GM21737 (cell line): ENCODE data around the gene VTI1A.

Experiments
- ATAC-seq: cut with Tn5 transposase; IDR thresholded peaks from one replicate; pipeline ENCODE4 v1.9.1; 2021; ENCODE audit warnings: mild to moderate bottlenecking, moderate library complexity; ENCODE audit not compliant: unreplicated experiment

VTI1A gene

DNA sequence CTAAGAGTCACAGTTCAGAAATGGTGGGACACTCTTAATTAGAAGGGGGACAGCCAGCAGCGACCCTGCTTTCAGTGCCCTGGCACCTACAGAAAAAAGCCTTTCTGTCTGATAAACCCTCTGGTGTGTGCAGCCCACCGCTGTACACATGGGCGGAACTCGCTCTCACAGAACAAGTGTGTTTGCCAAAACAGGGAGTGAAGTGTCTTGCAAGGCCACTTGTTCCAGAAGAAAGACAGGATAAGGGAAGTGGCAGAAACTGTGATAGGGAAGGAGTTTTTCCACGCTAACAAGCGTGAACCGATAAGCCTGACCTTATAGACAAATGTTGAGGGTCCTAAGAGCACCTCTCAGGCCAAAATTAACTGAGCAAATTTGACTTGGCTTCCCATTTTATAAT, 299.3 kb downstream of the VTI1A start:
- no peak for ATAC-seq

DNA sequence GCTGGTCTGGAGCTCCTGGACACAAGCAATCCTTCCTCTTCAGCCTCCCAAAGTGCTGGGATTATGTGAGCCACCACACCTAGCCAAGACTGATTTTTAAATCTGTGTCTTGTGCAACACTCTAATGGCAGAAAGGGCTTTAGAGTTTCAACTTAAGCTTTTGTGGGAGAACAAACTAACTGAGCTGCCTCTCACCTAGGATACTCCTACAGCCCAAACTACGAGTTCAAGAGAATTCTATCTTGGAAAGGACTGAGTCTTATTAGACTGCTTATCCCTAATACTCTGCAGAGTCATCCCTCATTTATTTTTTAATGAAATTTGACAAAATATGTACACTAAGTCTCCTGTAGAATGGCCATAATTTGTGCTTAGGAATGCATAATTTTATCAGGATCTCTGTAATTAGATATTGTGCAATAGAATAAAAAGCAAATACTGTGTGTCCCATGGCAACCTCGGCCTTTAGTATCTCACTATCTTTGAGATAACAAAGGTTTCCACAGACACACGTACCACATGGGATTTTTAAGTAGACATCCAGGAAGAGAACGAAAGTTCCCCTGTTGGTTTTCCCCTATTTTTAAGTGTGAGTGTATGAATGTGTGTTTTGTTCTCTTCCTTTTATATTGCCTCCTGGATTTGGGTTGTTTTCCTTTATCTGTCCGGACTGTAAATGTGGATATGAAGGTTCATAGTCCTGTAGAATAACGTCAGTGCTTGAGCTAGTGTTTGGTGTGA, 303.6 kb downstream of the VTI1A start:
- no peak for ATAC-seq

- ATAC-seq: no peak
These were observed 304.6 kb downstream of the VTI1A start for GRCh38 chr10:112751651-112752050.

DNA sequence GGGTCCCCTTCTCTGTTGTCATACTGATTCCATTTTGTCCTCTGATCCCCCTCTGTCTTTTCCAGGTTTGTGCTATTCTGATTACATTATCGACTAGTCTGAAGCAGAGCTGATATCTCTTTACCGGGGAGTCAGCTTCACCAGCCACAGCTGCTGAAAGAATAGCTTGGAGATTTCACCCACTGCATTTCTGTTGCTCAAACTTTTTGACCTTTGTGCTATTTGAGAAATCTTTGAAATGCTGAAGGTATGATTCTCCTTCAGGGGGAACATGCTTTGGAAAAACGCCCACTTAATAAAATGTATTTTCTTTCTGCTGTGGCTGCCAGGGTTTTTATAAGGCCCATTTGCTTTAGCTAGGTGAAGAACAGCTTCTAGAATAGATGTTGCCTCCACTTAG, 305.3 kb downstream of the VTI1A start:
- no peak for ATAC-seq

DNA sequence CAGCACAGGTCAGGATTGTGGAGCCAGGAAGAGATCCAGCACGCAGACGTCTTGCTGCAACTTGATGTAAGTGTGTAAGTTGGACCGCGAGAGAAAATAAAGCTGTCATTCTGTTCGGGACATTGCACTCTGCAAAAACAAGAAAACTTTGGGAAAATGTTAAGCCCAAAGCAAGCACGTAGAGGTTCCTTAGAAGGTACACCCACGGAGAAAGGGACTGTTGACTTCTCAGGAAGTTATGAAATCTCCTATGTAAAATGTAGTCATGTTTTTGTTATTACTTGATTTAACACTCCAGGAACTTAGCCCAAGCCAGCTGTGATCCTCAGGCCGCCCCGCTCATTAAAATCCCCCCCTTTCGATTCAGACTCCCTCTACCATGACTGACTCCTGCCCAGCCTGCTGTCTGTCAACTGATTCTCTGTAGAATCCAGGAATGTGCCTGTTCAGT, 307.0 kb downstream of the VTI1A start:
- no peak for ATAC-seq

DNA sequence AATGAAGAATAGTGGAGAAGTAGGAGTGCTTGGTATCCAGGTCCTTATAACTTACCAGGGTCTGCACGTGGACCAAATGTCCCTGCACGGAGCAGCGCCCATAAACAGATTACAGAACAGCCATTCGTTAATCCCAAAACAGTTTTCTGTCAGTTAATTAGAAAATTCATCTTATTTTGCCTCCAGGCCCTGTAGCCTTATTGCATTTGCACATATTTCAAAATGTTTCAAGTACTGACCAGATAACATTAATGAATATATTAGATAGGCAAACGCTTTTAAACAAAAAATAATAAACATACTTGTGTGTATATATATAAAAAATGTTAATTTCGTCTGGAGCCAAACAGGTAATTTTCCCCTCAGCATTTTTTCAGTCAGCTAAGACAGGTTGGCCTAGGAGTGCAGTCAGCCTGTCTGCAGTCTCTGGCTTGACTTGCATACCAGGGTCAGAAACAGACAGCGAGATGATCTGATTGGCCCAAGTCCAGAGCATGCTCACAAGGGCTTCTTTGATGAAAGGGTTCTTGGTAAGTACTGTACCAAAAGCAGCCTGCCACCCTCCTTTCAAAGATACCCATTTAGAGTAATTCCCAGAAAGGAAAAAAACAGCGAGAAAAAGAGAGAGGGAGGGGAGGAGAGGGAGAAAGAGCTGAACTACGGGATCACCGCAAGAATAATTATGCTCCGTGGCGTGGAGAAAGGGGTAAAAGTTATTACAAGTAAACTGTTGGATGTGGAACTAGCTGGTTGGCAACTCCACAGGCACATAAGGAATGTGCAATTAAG, 308.6 kb downstream of the VTI1A start:
- ATAC-seq: no peak

DNA sequence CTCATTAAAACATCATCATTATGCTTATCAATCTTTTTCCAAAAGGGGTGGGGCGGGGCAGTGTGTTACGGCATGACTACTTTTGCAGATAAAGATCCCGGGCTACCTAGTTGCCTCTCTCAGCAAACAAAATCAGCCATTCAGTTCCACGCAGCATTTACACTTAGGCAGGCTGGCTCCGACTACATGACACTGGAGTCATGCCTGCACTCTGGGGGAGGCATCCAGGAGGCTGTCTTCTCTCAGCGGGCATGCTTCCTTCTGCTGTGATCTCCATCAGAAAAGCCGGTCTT, 309.2 kb downstream of the VTI1A start:
- ATAC-seq: no peak

GRCh38 chr10:112758961-112759360, 311.9 kb downstream of the VTI1A start:
- no peak for ATAC-seq

GRCh38 chr10:112759496-112759895, 312.5 kb downstream of the VTI1A start:
- no peak for ATAC-seq

DNA sequence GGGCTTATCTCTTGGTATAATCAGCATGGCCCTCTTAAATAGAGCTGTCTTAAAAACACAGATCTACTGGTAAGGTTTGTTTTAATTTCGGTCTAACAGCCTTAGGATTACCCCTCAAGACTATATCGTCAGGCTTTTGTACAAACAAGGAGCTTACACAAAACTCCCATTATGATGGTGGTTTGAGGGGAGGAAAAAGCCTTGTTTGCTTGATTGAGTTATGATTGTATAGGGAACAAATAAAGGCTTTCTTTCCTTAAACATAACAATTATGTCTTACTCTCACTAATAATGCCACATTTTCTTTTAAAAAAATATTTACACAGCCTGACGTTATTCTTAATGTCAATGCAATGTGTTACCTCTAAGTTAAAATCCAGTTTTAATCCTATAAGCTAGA, 314.2 kb downstream of the VTI1A start:
- no peak for ATAC-seq

GRCh38 chr10:112763916-112764520, 317.0 kb downstream of the VTI1A start:
- no peak for ATAC-seq

GRCh38 chr10:112765717-112766235, 318.8 kb downstream of the VTI1A start:
- ATAC-seq: no peak

GRCh38 chr10:112766636-112767035, 319.6 kb downstream of the VTI1A start:
- ATAC-seq: no peak

GRCh38 chr10:112767156-112767555, 320.1 kb downstream of the VTI1A start:
- no peak for ATAC-seq

GRCh38 chr10:112768121-112768520, 321.1 kb downstream of the VTI1A start:
- ATAC-seq: no peak

DNA sequence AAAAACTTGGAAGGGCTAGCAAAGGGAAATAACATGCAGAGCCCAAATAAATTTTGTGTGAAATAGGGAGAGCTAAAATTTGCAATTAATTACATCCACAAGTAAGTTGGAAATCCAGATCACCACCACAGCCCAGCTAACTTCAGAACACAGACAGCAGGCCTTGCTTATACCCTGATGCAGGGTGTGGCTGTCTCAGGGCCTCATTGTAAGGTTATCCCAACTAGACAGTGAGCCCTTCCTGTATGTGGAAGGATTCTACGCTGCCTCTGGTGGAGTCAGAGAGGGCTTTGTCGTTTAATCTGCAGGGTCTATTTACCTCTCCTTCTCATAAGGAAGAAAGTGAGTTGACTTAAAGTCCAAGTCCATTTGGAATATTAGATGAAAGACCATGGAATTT, 322.1 kb downstream of the VTI1A start:
- ATAC-seq: no peak

DNA sequence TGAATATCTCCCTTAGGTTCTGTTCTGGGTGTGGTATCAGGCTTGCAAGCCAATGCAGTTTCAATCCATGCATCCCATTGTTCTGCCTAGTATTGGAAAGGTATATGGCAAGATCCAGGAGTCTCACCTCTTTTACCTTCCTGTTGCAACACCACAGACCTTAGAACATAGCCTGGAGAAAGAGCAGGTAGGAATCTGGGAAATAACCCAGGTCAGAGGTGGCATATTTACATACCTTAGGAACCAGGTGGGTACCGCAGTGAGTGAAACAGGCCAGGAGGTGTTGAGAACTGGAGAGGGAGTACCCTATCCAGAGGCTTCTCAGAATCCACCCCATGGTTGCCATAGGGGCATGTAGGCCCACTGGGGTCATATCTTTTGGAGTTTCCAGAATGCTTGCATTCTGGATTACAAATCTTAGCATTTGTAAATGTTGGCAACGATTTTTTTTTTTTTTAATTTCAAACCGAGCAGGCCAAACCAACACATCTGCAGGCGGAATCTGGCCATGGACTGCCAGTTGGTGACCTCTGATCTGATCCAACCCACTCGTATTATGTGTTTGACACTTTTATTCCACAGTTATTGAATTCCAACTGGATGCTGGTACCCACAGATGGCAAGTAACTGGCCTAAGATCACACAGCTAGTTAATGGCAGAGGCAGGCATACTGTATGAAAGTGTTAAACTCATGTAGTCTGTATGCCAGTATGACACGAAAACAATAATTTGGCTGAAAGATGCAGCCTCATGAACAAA, 322.8 kb downstream of the VTI1A start:
- no peak for ATAC-seq

DNA sequence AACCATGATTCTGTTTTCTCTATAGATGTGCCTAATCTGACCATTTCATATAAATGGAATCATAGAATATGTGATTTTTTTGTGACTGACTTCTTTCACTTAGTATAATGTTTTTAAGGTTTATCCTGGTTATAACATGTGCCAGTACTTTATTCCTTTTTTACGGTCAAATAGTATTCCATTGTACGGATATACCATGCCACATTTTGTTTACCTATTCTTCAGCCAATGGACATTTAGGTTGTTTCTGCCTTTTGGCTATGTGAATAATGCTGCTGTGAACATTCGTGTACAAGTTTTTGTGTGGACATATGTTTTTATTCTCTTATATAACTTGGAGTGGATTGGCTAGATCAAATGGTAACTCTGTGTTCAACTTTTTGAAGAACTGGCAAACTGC, 324.7 kb downstream of the VTI1A start:
- ATAC-seq: no peak

GRCh38 chr10:112773783-112774182, 326.8 kb downstream of the VTI1A start:
- no peak for ATAC-seq

DNA sequence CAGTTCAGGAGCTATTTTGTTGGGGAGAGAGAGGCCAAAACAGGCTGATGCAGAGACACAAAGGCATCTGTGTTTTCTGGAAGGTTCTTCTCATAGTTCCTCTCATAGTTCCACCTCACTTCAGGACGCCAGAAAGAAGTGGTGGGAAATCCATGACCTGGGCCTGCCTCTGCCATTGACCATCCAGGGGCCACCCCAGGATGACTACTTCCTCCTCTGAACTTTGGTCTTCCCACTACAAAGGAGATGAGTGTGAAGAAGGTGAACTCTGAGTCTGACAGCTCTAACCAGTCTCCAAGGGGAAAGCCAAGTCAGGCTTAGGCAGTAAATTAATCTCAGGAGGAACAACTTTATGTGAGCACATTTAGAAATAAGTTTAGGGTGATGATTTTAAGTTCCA, 327.2 kb downstream of the VTI1A start:
- ATAC-seq: no peak

- no peak for ATAC-seq
These were observed 327.8 kb downstream of the VTI1A start for GRCh38 chr10:112774798-112775197.
